Epithelial cell of prostate (primary cell): Measurements from ENCODE around the gene CFAP299.

ENCODE experiments used
- DNase-seq: peaks from one replicate; pipeline ENCODE4 v3.0.0-alpha.2; 2011; ENCODE audit warnings: low read depth, low spot score
- H3K27ac ChIP-seq: fragments of 450-650 bp; 2 replicates; pipeline ENCODE4 v1.5.1; 2017; ENCODE audit warnings: mild to moderate bottlenecking

Gene CFAP299

DNA sequence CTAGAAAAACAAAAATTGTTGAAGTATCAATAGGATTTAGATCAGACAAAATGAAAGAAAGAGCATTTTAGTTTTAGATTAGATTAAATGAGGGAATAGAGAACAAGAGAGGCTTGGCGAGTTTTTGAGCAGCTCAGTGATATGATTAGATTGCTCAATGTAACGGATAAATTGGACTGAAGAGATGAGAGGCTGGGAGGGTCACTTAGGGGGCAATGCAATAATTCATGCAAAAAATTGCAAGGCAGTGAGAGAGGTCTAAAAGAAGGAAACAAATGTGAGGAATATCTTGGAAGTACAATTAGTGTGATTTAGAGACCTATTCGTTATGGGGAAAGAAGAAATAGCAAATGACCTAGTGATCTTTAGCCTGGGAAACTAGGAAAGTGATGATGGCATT, 644.7 kb downstream of the CFAP299 start:
- no peak for DNase-seq
- no peak overlapping the region for H3K27ac ChIP-seq

DNA sequence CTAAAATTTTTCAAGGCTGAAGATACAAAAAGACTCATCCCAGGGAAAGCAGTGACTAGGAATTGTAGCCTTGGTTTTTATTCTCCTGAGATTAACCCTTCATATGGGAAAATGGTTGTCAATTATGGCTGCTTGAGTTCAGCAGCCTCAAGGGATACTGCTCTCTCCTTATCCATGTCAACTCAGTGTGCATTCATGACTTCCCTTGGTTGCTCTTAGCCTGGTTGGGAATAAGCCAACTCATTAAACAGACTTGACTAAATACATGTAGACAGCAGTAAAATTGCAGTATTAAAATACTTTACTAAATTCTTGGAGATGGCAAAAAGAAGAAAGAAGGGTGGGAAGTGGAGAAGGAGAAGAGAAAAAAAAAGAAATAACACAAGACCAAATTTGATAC, 650.5 kb downstream of the CFAP299 start:
- no peak for DNase-seq
- H3K27ac ChIP-seq, result no peak overlapping the region

DNA sequence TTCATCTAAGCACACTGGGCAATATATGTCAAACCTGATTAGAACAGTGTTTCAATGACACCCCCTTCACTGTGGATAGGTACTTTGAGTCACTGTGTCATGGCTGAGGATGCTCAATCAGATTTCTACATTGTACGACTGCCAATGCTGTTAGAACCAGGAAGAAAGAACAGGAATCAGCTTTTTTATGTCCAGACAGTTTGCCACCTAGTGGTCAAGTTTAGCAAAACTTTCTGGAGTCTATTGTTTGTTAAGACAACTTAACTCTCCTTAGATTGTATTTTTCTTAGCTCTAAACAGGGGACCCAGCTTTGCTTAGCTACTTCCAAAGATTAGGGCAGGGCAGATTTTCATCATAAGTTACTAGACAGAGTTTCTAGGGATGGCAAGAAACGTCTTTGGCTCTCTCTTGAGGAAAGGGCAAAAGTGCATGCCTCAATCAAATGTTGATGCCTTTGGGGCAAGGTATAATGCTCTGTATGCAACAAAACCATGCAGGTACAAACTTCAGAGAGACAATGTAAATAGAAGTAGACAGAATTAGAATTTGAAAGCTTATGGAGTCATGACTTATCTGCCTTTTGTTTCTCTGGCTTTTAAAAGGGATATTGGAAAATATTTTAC, 654.5 kb downstream of the CFAP299 start:
- H3K27ac ChIP-seq, result no peak overlapping the region
- peak; percentile 3 for DNase-seq

DNA sequence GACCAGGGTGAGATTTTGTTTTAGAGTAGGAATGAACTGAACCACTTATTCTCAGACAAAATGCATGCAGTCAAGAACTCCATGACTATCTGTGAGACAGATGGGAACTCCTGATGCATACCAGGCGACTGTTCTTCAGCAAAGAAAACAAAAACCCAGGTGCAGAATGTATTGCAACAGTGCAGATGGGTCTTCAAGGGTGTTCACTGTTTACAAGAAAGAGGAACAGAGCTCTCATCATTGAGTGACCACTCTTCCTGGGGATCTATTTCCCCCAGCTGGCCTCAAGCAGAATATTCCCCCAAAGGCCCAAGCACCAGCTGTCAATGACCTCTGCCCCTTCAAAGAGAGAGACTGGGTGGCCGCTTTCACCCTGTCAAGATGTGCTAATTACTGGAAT, 655.3 kb downstream of the CFAP299 start:
- no peak for DNase-seq

DNA sequence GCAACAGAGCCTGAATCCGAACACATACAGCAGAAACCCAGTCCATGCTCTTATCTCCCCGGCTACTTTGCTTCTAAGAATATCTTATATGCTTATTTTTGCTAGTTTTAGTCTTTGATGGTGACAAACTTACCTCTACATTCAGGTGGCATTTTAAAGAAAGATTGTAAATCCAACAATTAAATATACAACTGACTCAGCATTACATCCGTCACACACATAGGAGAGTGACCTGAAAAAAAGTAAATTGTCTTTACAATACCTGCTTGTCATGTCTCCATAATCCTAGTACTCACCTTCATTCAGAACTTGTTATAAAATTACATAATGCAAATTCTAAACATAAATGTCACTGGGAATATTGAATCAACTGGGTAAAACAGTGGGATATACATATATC, 664.4 kb downstream of the CFAP299 start:
- no peak for DNase-seq
- no peak overlapping the region for H3K27ac ChIP-seq

More for the DNA sequence above, 655.3 kb downstream of the CFAP299 start:
- H3K27ac ChIP-seq, result no peak overlapping the region

DNA sequence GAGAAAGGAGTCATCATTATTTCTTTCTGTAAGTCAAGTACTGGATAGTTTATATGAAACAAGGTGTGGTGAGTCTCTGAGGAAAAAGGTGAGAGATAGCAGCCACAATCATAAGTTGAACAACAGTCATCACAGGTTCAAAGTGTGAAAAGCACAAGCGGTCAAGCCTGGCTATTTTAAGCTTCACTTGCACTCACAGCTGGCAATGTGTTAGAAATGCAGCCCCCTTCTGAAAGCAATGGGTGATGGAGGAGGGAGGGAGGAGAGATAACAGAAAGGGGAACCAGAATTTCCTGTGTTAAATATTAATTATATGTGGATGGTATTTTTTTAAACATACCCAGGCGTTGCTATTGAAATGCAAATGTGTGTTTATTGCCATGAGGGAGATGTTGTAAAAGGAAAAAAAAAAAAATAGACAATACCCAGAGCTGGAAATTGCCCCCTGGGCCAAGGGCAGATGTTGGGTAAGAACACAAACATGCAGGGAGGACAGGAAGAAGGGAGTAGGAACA, 668.1 kb downstream of the CFAP299 start:
- no peak overlapping the region for H3K27ac ChIP-seq
- no peak for DNase-seq

DNA sequence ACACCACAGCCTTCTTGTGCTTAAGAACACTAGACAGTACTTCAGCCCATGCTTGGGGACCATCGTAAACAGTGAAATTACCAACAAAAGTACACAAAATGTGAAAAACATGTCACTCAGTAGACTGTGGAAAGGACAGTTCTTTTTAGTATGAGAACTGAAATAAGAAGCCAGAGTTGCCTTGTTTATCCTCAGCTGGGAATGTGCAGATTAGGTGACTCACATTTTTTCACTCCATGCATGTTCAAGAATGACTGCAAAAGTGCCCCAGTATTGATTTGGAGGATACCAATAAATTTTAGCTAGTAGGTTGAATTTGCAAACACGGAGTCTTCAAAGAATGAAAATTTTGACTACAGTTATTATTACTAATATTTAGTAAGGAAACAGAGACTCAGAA, 671.9 kb downstream of the CFAP299 start:
- no peak overlapping the region for H3K27ac ChIP-seq
- DNase-seq, result no peak
